Smooth muscle cell of trachea (primary cell): ENCODE data around the gene DNAH14. TPM values are rescaled to one million over a fixed set of nuclear protein-coding genes. Genes with fewer than 3 reads are reported as not detected.

Source experiments
- total RNA-seq: library from RNA; depleted of rRNA; stranded (reverse); fragments of >200 nt; gene quantifications from 2 replicates; pipeline ENCODE4 v1.2.1, GENCODE V29; 2014

DNAH14 gene
- 14.7 and 18.3 TPM in 2 replicates for total RNA-seq

DNA sequence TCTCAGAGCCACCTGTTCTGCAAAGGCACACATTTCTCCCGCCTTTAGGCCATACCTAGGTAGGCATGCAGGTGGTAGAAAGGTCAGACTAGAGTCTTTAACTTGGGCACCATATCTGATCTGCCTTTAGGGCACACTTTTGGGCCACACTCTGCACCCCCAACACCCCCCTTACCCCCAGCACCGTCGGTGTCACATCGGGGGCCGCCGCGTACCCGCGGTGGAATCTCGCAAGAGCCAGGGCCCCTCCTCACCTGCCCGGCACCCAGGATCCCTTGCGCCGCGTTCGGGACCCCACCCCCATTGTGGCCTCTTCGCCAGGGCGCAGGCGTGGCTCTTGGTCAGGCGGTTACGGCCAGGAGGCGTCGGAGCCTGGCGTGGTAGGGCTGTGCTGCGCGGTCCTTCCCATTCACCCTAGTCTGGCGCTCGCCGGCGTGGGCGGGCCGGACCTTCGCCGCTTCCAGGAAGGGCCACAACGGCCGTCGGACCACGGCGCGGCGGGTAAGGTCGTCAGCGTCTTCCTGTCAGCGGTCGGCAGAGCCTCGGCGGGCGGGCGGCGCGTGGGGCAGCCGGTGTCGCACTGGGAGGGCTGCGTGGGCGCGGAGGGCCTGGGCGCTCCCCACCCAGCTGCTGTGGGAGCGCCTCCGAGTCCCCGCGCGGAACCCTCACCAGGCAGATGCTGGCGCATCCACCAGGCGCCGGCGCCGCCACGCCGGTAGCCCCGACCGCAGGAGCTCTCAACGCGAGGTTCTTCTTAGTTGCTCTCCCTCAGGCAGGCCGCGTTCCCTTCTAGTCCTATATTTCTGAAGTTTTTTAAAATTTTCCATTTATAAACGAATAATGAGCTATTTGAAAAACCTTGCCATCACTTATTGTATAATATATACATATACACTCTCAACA, at the start of gene DNAH14:
DNAH14 (plus strand) TSS at position 341 of the 903 bp plus-strand sequence. CDS start 23,028 bp downstream, outside the sequence.

DNA sequence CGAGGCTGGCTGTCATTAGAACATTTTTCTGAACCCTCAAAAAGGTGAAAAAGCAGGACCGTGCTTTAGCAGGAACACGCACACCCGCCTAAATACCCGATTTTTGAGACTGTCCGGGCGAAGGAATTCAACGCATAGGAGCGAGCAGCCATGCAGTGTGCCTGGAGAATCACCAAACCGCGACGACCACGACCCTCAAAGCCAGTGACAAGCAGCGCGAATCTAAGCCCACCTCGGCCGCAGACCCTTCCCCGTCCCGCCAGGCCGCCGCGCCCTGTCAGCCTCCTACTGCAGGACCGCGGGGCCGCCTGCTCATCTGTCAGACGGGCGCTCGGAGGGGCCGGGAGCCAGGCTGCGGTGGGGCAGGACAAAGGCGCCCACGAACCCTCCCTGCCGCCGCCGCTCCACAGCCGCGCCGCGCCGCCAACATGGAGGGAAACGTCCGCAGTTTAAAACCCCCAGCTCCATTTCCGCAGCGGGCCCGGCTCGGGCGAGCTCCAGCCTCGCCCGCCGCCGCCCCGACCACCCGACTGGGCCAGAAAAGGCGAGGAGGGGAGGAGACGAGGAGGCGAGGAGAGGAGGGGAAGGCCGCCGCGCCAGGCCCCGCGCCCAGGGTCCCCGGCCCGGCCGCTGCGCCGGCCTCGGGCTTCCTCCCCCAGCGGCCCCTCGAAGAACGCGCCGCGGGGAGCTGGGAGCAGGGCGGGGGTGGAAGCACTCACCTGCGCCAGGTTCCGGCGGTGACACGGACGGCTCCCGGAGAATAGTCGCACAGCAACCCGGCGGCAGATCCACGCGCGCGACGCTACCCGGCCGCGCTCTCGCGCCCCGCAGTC, 498.0 kb downstream of the DNAH14 start, which contains the start of gene LBR:
LBR (minus strand) TSS at position 804 of the 833 bp plus-strand sequence. CDS start 3,963 bp downstream, outside the sequence.

